Right forelimb (tissue), 1 donor: ENCODE results near the gene GPR68.
"Not testable (repeated sequence)": the region's sequence is repeated elsewhere in the genome, so short reads cannot be mapped to it uniquely, and the experiment has no call there.

Experiments used
- DNase-seq: peaks from one replicate; pipeline ENCODE4 v3.0.0-alpha.2; 2018

Gene GPR68

GRCh38 chr14:91228112-91229004, 16.1 kb downstream of the GPR68 start:
- no peak for DNase-seq

- DNase-seq, result no peak
Measured at GRCh38 chr14:91227183-91227628, 17.3 kb downstream of the GPR68 start.

- DNase-seq, result not testable (repeated sequence)
Measured at GRCh38 chr14:91226360-91226759, 18.1 kb downstream of the GPR68 start.

- no peak for DNase-seq
Measured at GRCh38 chr14:91225025-91225424, 19.5 kb downstream of the GPR68 start.

- DNase-seq, result no peak
Measured at GRCh38 chr14:91223028-91223783, 21.3 kb downstream of the GPR68 start.

- no peak for DNase-seq
Measured at GRCh38 chr14:91221270-91221669, 23.2 kb downstream of the GPR68 start.

GRCh38 chr14:91220581-91221000, 23.9 kb downstream of the GPR68 start:
- no peak for DNase-seq

- DNase-seq, result no peak
Measured at GRCh38 chr14:91219517-91220389, 24.8 kb downstream of the GPR68 start.

GRCh38 chr14:91218014-91218413, 26.5 kb downstream of the GPR68 start:
- no peak for DNase-seq

GRCh38 chr14:91216731-91217226, 27.7 kb downstream of the GPR68 start:
- no peak for DNase-seq

- no peak for DNase-seq
Measured at GRCh38 chr14:91215381-91215780, 29.1 kb downstream of the GPR68 start.

GRCh38 chr14:91214306-91214705, 30.2 kb downstream of the GPR68 start:
- no peak for DNase-seq

GRCh38 chr14:91211017-91211416, 33.5 kb downstream of the GPR68 start:
- DNase-seq, result no peak

GRCh38 chr14:91207008-91207407, 37.5 kb downstream of the GPR68 start:
- DNase-seq, result no peak

- no peak for DNase-seq
Measured at GRCh38 chr14:91205459-91205858, 39.0 kb downstream of the GPR68 start.

- no peak for DNase-seq
Measured at GRCh38 chr14:91204657-91205056, 39.8 kb downstream of the GPR68 start.

- DNase-seq, result peak; percentile 56
Measured at GRCh38 chr14:91202234-91202974, 42.1 kb downstream of the GPR68 start.

- not testable (repeated sequence) for DNase-seq
Measured at GRCh38 chr14:91200802-91201201, 43.7 kb downstream of the GPR68 start.

- DNase-seq, result no peak
Measured at GRCh38 chr14:91197631-91198030, 46.9 kb downstream of the GPR68 start.

GRCh38 chr14:91195881-91196280, 48.6 kb downstream of the GPR68 start:
- no peak for DNase-seq

GRCh38 chr14:91193069-91193468, 51.4 kb downstream of the GPR68 start:
- DNase-seq, result no peak

GRCh38 chr14:91190853-91191252, 53.7 kb downstream of the GPR68 start:
- no peak for DNase-seq
